Stomach (tissue), 9 donors: Measurements from ENCODE around the gene GREB1L. TPM values are rescaled to one million over a fixed set of nuclear protein-coding genes. Genes with fewer than 3 reads are reported as not detected.

Source experiments
- DNase-seq, 2 donors: peaks; one replicate each; pipeline versions ENCODE4 v3.0.0 to v3.0.0-alpha.2; 2013 to 2019
- H3K27ac ChIP-seq, 5 donors: fragments of 200-600 bp in 4 of 5; sonication (generic) in 4 of 5; one replicate each; pipeline ENCODE4 v1.5.1; 2013 to 2019; ENCODE audit warnings: mild to moderate bottlenecking in 1 of 5, moderate library complexity in 1 of 5
- H3K27me3 ChIP-seq, 3 donors: fragments of 200-600 bp; sonication (generic); one replicate each; pipeline ENCODE4 v1.5.1; 2017 to 2019; ENCODE audit warnings: mixed run types in 1 of 3
- H3K36me3 ChIP-seq, 4 donors: fragments of 200-600 bp; sonication (generic); 1 replicate in 3 of 4; 2 replicates in 1 of 4; pipeline ENCODE4 v1.5.1; 2016 to 2019
- H3K4me1 ChIP-seq, 4 donors: fragments of 200-600 bp; sonication (generic); one replicate each; pipeline ENCODE4 v1.5.1; 2016 to 2019
- H3K4me3 ChIP-seq, 4 donors: fragments of 200-600 bp; sonication (generic) in 3 of 4; one replicate each; pipeline ENCODE4 v1.5.1; 2016 to 2019; ENCODE audit warnings: mild to moderate bottlenecking in 1 of 4
- H3K9me3 ChIP-seq, 4 donors: fragments of 200-600 bp; sonication (generic); one replicate each; pipeline ENCODE4 v1.5.1; 2016 to 2019
- CTCF ChIP-seq, 7 experiments: fragments of 450-650 bp in 4 of 7; fragments of 200-600 bp in 3 of 7; sonication (generic) in 3 of 7; IDR thresholded peaks; one replicate each; pipeline ENCODE4 v1.5.1; 2016 to 2019; ENCODE audit warnings: antibody characterized with exemption in 7 of 7, control low read depth in 2 of 7, mild to moderate bottlenecking in 1 of 7
- EP300 ChIP-seq: sonication (generic); formaldehyde crosslinking; IDR thresholded peaks from one replicate; pipeline ENCODE4 v1.6.1; 2017; ENCODE audit warnings: antibody characterized with exemption
- POLR2A ChIP-seq, 4 donors: fragments of 450-650 bp; IDR thresholded peaks; one replicate each; pipeline ENCODE4 v1.6.1; 2016; ENCODE audit warnings: antibody characterized with exemption in 4 of 4, control low read depth in 2 of 4, mild to moderate bottlenecking in 1 of 4, moderate library complexity in 1 of 4
- POLR2AphosphoS5 ChIP-seq, 3 donors: sonication (generic); formaldehyde crosslinking; IDR thresholded peaks; one replicate each; pipeline ENCODE4 v1.6.1; 2016; ENCODE audit warnings: antibody characterized with exemption in 3 of 3
- WGBS, 5 donors: extraction: QIAGEN DNeasy Blood & Tissue Kit in 3 of 5; methylation state at CpG; one replicate each; pipeline versions ENCODE4 v1.1.5 to v1.1.7; 2013 to 2018; 5-methylcytosine and 5-hydroxymethylcytosine counted together
- intact Hi-C: fragments of 100-400 bp; cut with DNase I; formaldehyde crosslinking; loops from one replicate; pipeline ENCODE4 v1.15.1; 2023; ENCODE audit warnings: low total_unique reads
- polyA plus RNA-seq, 3 donors: library from polyadenylated mRNA; stranded (reverse); fragments of 200-250 nt; gene quantifications; one replicate each; pipeline ENCODE4 v1.2.3, GENCODE V29; 2013
- total RNA-seq, 5 donors: library from RNA; depleted of rRNA; stranded (reverse); fragments of >200 nt; gene quantifications; one replicate each; pipeline versions ENCODE4 v1.1.0 to v1.2.3, GENCODE V29; 2014 to 2016
- donor health status: healthy with polysubstance abuse.
- donor health status: Bipolar disorder and iron deficiency.
- donor health status: healthy.

Gene GREB1L
- total and polyA plus RNA-seq, 8 donors = 0.15 to 77.6 (median 0.45) TPM; not detected in 1

GRCh38 chr18:21444465-21445212 lies 202.6 kb downstream of the GREB1L start:
- no peak overlapping the region for H3K27ac ChIP-seq
- no peaks in the 10 kb centered on the region for H3K36me3 ChIP-seq
- DNase-seq = peak in 1 of 2 donors; percentile 77
- no peaks in the 10 kb centered on the region for H3K9me3 ChIP-seq
- TF ChIP-seq POLR2A (IDR thresholded peaks at IDR 0.05) = no peak
- peak in 5 of 7 experiments; percentile 18 to 64 (median 55) for TF ChIP-seq CTCF (IDR thresholded peaks at IDR 0.05)
- no peaks in the 10 kb centered on the region for H3K4me1 ChIP-seq
- no peak overlapping the region for H3K4me3 ChIP-seq
- intact Hi-C loops = loop anchor here (5.0 kb wide), 1 partner anchor 242 kb away; no protein-coding TSS in a partner anchor
- WGBS, 5 donors = 70 to 79% (median 72%) methylated on average over 6 of the region's 6 CpGs
- H3K27me3 ChIP-seq = no peaks in the 10 kb centered on the region

GRCh38 chr18:21448299-21448698 lies 206.3 kb downstream of the GREB1L start:
- no peaks in the 10 kb centered on the region for H3K4me1 ChIP-seq
- intact Hi-C loops = no loop called here

DNA sequence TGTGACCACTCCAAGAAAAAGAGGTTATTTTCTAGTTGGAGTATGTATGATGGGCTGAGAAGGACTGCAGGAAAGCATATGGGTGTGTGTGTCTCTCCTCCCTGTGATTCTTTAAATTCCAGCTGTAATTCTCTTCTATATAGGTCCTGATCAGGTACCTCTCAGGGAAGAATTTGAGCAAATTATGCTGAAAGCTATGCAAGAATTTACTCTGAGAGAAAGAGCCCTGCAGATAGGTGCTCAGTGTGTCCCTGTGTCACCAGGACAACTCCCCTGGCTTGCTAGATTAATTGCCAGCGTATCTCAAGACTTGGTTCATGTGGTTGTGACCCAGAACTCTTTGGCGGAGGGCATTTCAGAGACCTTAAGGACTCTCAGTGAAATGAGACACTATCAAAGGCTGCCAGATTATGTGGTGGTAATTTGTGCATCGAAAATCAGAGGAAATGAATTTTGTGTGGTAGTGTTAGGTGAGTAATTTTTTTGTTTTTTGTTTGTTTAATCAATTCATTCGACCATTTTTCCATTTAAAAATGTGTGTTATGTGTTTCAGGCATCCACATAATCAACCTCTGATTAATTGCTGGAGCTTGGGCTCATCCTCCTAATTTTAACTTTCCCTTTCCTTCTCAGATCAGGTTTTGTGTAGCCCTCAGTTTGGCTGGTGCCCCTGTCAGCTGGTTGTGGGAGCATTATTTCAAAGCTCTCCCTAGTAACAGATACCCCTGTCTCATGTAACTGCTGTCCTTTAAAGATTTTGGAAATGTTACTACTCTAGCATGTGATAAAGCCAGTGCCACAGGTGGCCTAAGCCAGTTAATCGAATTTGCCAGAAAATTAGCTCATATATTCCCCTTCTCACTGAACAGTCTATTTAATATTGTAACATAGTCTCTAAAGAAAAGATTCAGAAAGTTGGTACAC lies 207.6 kb downstream of the GREB1L start:
- Histone ChIP-seq H3K36me3 (no peaks in the 10 kb centered on the region), H3K4me1 (no peaks in the 10 kb centered on the region), H3K4me3 (no peak overlapping the region), H3K27me3 (no peaks in the 10 kb centered on the region), H3K9me3 (no peaks in the 10 kb centered on the region), H3K27ac (no peak overlapping the region)
- TF ChIP-seq POLR2AphosphoS5 (IDR thresholded peaks at IDR 0.05) = no peak
- no peak for TF ChIP-seq POLR2A (IDR thresholded peaks at IDR 0.05)
- TF ChIP-seq EP300 = no peak
- TF ChIP-seq CTCF (IDR thresholded peaks at IDR 0.05) = no peak
- intact Hi-C loops = no loop called here
- 67 to 82% (median 72%) methylated on average over 5 of the region's 5 CpGs for WGBS, 5 donors
- DNase-seq = no peak

More at GRCh38 chr18:21448299-21448698, 206.3 kb downstream of the GREB1L start:
- no peak overlapping the region for H3K4me3 ChIP-seq
- no peak for DNase-seq
- no peaks in the 10 kb centered on the region for H3K27me3 ChIP-seq
- no peaks in the 10 kb centered on the region for H3K36me3 ChIP-seq
- no peak for TF ChIP-seq CTCF (IDR thresholded peaks at IDR 0.05)
- no peak for TF ChIP-seq EP300
- TF ChIP-seq POLR2AphosphoS5 (IDR thresholded peaks at IDR 0.05) = no peak
- TF ChIP-seq POLR2A (IDR thresholded peaks at IDR 0.05) = no peak
- H3K9me3 ChIP-seq = no peaks in the 10 kb centered on the region
- no peak overlapping the region for H3K27ac ChIP-seq

- Histone ChIP-seq H3K9me3 (no peaks in the 10 kb centered on the region), H3K4me3 (no peak overlapping the region), H3K27me3 (no peaks in the 10 kb centered on the region), H3K27ac (no peak overlapping the region), H3K4me1 (no peaks in the 10 kb centered on the region), H3K36me3 (no peaks in the 10 kb centered on the region)
- 73 to 83% (median 79%) methylated on average over 2 of the region's 2 CpGs for WGBS, 5 donors
- no peak for DNase-seq
- TF ChIP-seq EP300 = no peak
- TF ChIP-seq CTCF (IDR thresholded peaks at IDR 0.05) = no peak
- no peak for TF ChIP-seq POLR2A (IDR thresholded peaks at IDR 0.05)
- TF ChIP-seq POLR2AphosphoS5 (IDR thresholded peaks at IDR 0.05) = no peak
- intact Hi-C loops = no loop called here
Observed at GRCh38 chr18:21450503-21450902, 208.5 kb downstream of the GREB1L start.
